Chondrocyte (in vitro differentiated cells): ENCODE data around the gene AMELX. TPM values are rescaled to one million over a fixed set of nuclear protein-coding genes. Genes with fewer than 3 reads are reported as not detected.

ENCODE experiments used
- DNase-seq: peaks from one replicate; pipeline ENCODE4 v3.0.0; 2021; ENCODE audit warnings: mixed read lengths, low spot score
- H3K27ac Mint-ChIP-seq: one replicate; pipeline ENCODE4 v1.8.0; 2021; ENCODE audit warnings: mild to moderate bottlenecking, moderate library complexity, mixed read lengths; ENCODE audit not compliant: unreplicated experiment
- H3K27me3 Mint-ChIP-seq: 2 replicates; pipeline ENCODE4 v1.8.0; 2021; ENCODE audit warnings: low read depth, mixed read lengths
- H3K36me3 Mint-ChIP-seq: 2 replicates; pipeline ENCODE4 v1.8.0; 2021; ENCODE audit warnings: low read depth, mixed read lengths
- H3K4me1 Mint-ChIP-seq: 2 replicates; pipeline ENCODE4 v1.8.0; 2021; ENCODE audit warnings: low read depth, mild to moderate bottlenecking, mixed read lengths
- H3K4me3 Mint-ChIP-seq: one replicate; pipeline ENCODE4 v1.8.0; 2021; ENCODE audit warnings: mild to moderate bottlenecking, moderate library complexity, mixed read lengths; ENCODE audit not compliant: unreplicated experiment
- H3K9me3 Mint-ChIP-seq: 2 replicates; pipeline ENCODE4 v1.8.0; 2021; ENCODE audit warnings: low read depth, mixed read lengths
- microRNA-seq: library from miRNA; unstranded; fragments of <30 nt; microRNA quantifications from one replicate; pipeline ENCODE4 v1.2.0, GENCODE V29; 2020; ENCODE audit warnings: borderline number of aligned reads
- total RNA-seq: library from RNA; stranded (reverse); gene quantifications from 3 replicates; pipeline ENCODE4 v1.2.1, GENCODE V29; 2021
- TF ChIP-seq, protein P1 (sequence below): fragments of 200-600 bp; sonication (generic); IDR thresholded peaks from 2 replicates; pipeline ENCODE4 v1.5.0; 2021; ENCODE audit warnings: antibody characterized with exemption, mild to moderate bottlenecking, moderate library complexity

Gene AMELX
- total RNA-seq, 1 donor from 2014 or later, result not detected

DNA sequence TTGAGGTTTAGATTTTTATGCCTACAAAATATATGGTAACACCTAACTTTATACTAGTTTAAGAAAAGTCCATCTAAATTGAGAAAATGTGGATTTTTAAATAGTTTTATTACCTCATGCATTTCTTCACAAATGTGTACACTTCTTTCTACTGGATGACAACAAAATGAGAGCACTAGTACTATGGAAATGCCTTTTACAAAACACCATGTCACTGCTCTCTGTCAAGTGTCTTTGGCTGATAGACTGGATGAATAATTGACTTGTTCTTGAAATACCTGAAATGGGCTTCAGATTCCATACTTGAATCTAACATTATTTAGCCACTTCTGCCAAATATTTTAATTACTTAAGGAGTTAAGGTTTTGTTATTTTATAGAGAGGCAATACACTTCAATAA is 49.5 kb downstream of the AMELX start:
- Mint-ChIP-seq H3K36me3 (no peaks in the 10 kb centered on the region), H3K9me3 (peaks cover 9% of the 10 kb centered on the region), H3K4me3 (no peak overlapping the region), H3K4me1 (peaks cover 7% of the 10 kb centered on the region), H3K27me3 (no peaks in the 10 kb centered on the region), H3K27ac (no peak overlapping the region)
- TF ChIP-seq, protein P1, sequence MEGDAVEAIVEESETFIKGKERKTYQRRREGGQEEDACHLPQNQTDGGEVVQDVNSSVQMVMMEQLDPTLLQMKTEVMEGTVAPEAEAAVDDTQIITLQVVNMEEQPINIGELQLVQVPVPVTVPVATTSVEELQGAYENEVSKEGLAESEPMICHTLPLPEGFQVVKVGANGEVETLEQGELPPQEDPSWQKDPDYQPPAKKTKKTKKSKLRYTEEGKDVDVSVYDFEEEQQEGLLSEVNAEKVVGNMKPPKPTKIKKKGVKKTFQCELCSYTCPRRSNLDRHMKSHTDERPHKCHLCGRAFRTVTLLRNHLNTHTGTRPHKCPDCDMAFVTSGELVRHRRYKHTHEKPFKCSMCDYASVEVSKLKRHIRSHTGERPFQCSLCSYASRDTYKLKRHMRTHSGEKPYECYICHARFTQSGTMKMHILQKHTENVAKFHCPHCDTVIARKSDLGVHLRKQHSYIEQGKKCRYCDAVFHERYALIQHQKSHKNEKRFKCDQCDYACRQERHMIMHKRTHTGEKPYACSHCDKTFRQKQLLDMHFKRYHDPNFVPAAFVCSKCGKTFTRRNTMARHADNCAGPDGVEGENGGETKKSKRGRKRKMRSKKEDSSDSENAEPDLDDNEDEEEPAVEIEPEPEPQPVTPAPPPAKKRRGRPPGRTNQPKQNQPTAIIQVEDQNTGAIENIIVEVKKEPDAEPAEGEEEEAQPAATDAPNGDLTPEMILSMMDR, result no peak
- no peak for DNase-seq

DNA sequence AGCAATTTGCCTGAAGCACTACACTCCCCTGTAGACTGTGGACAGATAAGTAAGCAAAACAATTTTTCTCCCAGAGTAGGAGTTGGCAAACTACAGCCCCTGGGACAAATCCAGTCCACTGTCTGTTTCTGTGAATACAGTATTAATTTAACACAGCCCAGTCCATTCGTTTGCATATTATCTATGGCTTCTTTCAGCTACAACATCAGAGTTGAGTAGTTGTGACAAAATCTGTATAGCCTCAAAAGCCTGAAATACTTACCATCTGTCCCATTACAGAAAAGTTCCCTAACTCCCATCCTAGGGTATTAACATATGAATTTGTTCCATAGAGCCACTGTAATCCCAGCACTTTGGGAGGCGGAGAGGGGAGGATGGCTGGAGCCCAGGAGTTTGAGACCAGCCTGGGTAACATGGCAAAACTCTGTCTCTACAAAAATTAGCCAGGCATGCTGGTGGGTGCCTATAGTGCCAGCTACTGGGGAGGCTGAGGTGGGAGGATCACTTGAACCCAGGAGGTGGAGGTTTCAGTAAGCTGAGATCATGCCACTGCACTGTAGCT is 53.0 kb downstream of the AMELX start:
- peaks cover 2% of the 10 kb centered on the region for H3K9me3 Mint-ChIP-seq
- no peak overlapping the region for H3K4me3 Mint-ChIP-seq
- no peak overlapping the region for H3K27ac Mint-ChIP-seq
- no peaks in the 10 kb centered on the region for H3K36me3 Mint-ChIP-seq
- peaks cover 5% of the 10 kb centered on the region for H3K4me1 Mint-ChIP-seq
- H3K27me3 Mint-ChIP-seq, result no peaks in the 10 kb centered on the region
- DNase-seq, result no peak
- TF ChIP-seq, protein P1, result no peak

DNA sequence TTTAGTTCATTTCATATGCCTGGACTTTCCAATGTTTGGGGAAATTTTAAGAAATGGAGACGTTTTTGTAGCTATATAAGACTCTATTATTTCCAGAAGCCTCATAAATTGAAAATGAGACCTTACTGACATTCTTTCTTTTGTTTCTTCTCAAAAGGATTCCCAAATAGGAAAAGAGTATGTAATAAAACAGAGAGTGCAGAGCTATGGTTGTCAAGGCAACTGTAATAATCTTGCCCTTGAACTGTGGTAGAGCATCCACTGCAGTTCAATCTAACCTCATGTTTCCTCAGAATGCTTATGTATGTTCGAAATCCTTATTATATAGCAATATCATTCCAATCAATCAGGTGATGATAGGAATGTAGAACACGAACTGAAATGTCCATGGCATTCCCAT is 54.1 kb downstream of the AMELX start:
- Mint-ChIP-seq H3K27ac (no peak overlapping the region), H3K9me3 (peaks cover 2% of the 10 kb centered on the region), H3K4me1 (peaks cover 4% of the 10 kb centered on the region), H3K36me3 (no peaks in the 10 kb centered on the region), H3K27me3 (no peaks in the 10 kb centered on the region), H3K4me3 (no peak overlapping the region)
- TF ChIP-seq, protein P1, result no peak
- DNase-seq, result no peak

DNA sequence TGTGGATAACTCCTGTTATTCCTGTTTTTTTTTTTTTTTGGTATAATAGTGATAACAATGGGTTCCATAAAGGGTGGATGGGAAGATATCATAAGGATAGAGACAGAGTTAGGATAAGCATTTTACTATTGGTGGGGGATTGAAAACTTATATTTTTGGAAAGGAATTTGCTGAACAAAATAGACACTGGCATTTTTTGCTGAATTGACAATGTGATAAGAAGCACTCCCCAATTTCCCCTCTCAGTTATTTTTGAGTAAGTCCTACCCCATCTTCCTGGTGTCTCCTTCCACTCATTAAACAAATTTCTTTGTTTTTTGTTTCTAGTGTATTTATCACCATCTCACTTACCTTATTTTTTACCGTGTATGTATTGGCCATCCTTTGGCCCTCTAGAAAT is 55.8 kb downstream of the AMELX start:
- Mint-ChIP-seq H3K4me1 (peaks cover 6% of the 10 kb centered on the region), H3K27me3 (no peaks in the 10 kb centered on the region), H3K27ac (no peak overlapping the region), H3K4me3 (no peak overlapping the region), H3K36me3 (no peaks in the 10 kb centered on the region), H3K9me3 (peaks cover 2% of the 10 kb centered on the region)
- DNase-seq, result no peak
- TF ChIP-seq, protein P1, result no peak

DNA sequence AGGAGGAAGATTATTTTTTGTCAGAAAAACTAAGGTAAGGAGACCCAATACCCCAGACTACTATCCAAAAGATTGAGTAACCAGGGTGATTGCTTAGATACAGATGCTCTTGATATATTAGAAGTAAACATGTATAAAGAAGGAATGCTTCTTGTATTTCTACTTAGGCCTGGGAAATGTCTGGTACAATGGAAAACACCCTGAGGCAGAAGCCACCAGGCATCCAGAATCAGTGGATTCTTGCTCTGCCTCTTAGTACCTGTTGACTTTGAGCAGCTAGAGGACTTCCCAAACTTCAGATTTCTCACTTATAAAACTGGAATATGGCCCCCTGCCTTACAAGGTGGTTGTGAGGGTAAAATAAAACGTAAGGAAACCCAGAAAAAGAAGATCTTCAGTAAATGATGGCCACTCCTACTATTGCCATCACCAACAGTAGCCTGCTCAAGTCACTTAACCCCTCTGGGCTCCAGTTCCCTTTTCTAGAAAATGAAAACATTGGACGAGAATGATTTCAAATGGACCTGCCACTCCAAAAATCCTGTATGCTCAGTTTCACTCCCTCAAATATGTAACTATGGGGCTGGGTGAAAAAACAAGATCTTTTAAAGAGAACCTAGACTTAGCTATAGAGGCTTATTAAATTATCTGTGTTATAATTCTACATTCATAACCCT is 56.6 kb downstream of the AMELX start:
- Mint-ChIP-seq H3K27ac (no peak overlapping the region), H3K27me3 (no peaks in the 10 kb centered on the region), H3K36me3 (no peaks in the 10 kb centered on the region), H3K4me1 (peaks cover 6% of the 10 kb centered on the region), H3K4me3 (no peak overlapping the region), H3K9me3 (peaks cover 2% of the 10 kb centered on the region)
- TF ChIP-seq, protein P1, result no peak
- DNase-seq, result no peak

Small RNA genes within 50 kb of the gene (microRNA-seq; reads per million reads assigned to microRNA genes)
- gene MIR548AX, result not detected

Other genes with a start within 250 kb of the AMELX start
- gene HCCS, start 182.1 kb upstream of the AMELX start, total RNA-seq, result 25.0 to 25.8 TPM (median 25.5 TPM) in 3 replicates